H1 (cell line): ENCODE results near the gene ASCC3. TPM values are rescaled to one million over a fixed set of nuclear protein-coding genes. Genes with fewer than 3 reads are reported as not detected.

Experiments
- MAFK ChIP-seq: IDR thresholded peaks from 2 replicates; pipeline ENCODE4 v1.6.1; 2012; ENCODE audit warnings: low read depth, mild to moderate bottlenecking, improper control_type of control experiment, low read length
- RAD21 ChIP-seq, 2 experiments: IDR thresholded peaks in 1 of 2; conservative IDR thresholded peaks in 1 of 2; 2 replicates each; pipeline ENCODE4 v1.6.1; 2011; ENCODE audit warnings: low read depth in 2 of 2, low read length in 2 of 2, improper control_type of control experiment in 1 of 2, inconsistent platforms in 1 of 2, mild to moderate bottlenecking in 1 of 2, moderate library complexity in 1 of 2
- polyA plus RNA-seq, 7 experiments: library from polyadenylated mRNA; depleted of rRNA in 3 of 7; stranded (reverse) in 5 of 7; unstranded in 2 of 7; fragments of >200 nt in 5 of 7; fragments of 200-250 nt in 2 of 7; gene quantifications; 1 replicate in 5 of 7; 2 replicates in 1 of 7; 4 replicates in 1 of 7; pipeline versions ENCODE4 v1.2.1 to v1.2.3, GENCODE V29; 2011 to 2013; ENCODE audit warnings: missing spikeins in 2 of 7, mixed read lengths in 2 of 7
- total RNA-seq: library from RNA; stranded (reverse); fragmentation: NEBNext Ultra II Directional; extraction: Animal tissue kit (Norgen Biotek cat#: 25700); gene quantifications from 2 replicates; pipeline ENCODE4 v1.2.1, GENCODE V29; 2021

ASCC3 gene
- total and polyA plus RNA-seq, 2 of the 8 experiments (the other 6 are each of a cell fraction or from before 2014, with no cell fraction given) = 37.5 to 77.8 TPM

DNA sequence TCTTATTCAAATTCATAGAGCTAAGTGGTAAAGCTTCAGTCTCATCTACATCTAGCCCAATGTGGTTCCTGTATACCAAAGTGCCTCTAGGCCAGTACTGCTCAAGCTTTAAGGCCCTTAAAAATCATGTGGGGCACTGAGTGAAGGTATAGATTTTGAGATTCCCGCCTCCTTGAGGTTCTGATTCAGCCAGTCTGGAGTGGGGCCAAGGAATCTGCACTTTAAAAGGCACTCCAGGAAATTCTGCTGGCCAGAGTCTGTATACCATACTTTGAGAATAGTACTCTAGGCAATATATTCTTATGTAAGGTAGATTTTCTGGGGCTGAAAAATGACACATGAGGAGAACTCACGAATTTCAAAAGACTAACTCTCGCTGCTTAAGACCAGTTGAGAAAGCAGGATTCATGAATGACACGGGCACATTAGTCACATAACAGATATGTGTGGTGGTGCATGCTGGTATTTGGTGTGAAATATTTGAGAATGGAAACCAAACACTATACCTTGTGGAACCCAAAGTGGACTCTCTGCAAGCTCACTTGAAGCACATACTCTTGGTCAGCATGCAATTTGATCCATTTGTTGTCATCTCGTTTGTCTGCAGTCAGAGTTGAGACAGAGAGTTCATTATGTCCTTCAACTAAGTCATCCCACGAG is 368.8 kb downstream of the ASCC3 start (continued):
- TF ChIP-seq RAD21 (IDR thresholded peaks at IDR 0.05 in 1 of 2, conservative IDR thresholded peaks at IDR 0.05 in 1 of 2; ENCODE audit: low read depth in 2 of 2, low read length in 2 of 2) = no peak
- no peak for TF ChIP-seq MAFK
